ENCODE results near the gene MCTP1. TPM values are rescaled to one million over a fixed set of nuclear protein-coding genes. Genes with fewer than 3 reads are reported as not detected.

The MCTP1 gene
- total and polyA plus RNA-seq, 2 experiments from 2014 or later, result 1.3 to 5.7 TPM

DNA sequence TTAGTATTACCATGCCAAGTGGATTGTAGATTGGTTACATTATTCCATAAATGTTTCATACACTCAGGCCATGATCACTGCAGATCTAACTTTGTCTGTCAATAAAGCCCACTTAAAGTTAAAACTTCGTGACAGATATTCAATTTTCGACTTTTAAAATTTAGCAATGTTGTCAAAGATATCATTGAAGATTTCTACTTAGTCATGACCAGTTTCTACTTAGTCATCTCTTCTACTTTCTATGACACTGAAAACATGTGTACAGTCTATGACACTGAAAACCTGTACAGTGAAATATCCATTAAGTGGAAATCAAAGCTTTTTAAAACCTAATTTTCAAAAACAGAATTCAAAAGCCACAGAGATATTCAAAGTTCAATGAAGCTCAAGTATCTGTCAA, 258.2 kb downstream of the MCTP1 start:
- WGBS (ENCODE audit: low lambda C conversion rate, missing lambda C conversion rate), result 91% methylated on average over 2 of the region's 2 CpGs
- no peaks in the 10 kb centered on the region for H3K79me2 ChIP-seq
- no peak overlapping the region for H3K27ac ChIP-seq
- no peak for TF ChIP-seq EZH2 (IDR thresholded peaks at IDR 0.05; ENCODE audit: borderline replicate concordance)
- TF ChIP-seq EZH2phosphoT487 (IDR thresholded peaks at IDR 0.05; ENCODE audit: low read depth, severe bottlenecking, unreplicated experiment), result no peak
- TF ChIP-seq, protein P1, sequence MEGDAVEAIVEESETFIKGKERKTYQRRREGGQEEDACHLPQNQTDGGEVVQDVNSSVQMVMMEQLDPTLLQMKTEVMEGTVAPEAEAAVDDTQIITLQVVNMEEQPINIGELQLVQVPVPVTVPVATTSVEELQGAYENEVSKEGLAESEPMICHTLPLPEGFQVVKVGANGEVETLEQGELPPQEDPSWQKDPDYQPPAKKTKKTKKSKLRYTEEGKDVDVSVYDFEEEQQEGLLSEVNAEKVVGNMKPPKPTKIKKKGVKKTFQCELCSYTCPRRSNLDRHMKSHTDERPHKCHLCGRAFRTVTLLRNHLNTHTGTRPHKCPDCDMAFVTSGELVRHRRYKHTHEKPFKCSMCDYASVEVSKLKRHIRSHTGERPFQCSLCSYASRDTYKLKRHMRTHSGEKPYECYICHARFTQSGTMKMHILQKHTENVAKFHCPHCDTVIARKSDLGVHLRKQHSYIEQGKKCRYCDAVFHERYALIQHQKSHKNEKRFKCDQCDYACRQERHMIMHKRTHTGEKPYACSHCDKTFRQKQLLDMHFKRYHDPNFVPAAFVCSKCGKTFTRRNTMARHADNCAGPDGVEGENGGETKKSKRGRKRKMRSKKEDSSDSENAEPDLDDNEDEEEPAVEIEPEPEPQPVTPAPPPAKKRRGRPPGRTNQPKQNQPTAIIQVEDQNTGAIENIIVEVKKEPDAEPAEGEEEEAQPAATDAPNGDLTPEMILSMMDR (IDR thresholded peaks at IDR 0.05; ENCODE audit: poor library complexity), result no peak
- H2AFZ ChIP-seq, result no peak overlapping the region
- no peaks in the 10 kb centered on the region for H3K36me3 ChIP-seq (replicated peaks; ENCODE audit: insufficient read depth, low read depth)
- no peaks in the 10 kb centered on the region for H3K9me3 ChIP-seq (ENCODE audit: low read depth)
- no peak overlapping the region for H3K4me2 ChIP-seq
- no peak for DNase-seq (ENCODE audit: low spot score)
- H3K4me1 ChIP-seq (ENCODE audit: insufficient read depth), result no peaks in the 10 kb centered on the region
- no peak overlapping the region for H3K4me3 ChIP-seq
- no peaks in the 10 kb centered on the region for H3K9me2 ChIP-seq (replicated peaks; ENCODE audit: insufficient read depth)
- no peaks in the 10 kb centered on the region for H4K20me1 ChIP-seq (ENCODE audit: insufficient read depth, poor library complexity, severe bottlenecking)
- no peaks in the 10 kb centered on the region for H3K27me3 ChIP-seq

DNA sequence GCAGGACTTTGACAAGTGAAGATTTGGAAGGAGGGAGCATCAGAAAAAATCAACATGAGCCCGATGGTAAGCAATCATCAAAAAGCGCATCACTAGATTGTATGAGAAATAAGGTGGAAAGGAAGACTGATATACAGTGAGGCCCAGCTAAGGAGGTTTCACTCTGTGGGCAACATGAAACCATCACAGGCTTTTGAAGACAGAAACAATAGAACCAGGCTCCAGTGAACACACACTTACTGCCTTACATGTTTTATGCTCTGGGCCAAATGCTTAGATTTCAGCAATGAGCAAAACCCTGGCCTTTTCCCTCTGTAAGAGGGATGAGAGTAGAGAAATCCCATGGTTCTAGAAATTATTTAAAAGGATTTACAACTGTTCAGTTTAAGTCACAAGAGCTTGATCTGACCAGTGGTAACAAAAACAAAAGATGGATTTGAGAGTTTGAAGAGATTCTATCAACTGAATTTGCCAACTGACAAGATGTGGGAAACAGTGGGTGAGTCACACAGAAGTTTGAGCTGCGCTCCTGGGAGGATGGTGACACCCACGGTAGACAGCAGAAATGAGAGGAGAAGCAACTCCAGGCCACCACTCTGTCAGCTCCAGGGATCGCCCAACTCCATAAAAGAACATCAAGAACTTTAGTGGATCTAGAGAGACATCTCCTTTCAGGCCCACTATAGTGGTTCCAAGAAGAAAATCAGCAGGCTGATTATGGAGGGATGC, 261.8 kb downstream of the MCTP1 start:
- TF ChIP-seq, protein P1 (IDR thresholded peaks at IDR 0.05; ENCODE audit: poor library complexity), result no peak
- TF ChIP-seq EZH2 (IDR thresholded peaks at IDR 0.05; ENCODE audit: borderline replicate concordance) (no peak), EZH2phosphoT487 (IDR thresholded peaks at IDR 0.05; ENCODE audit: low read depth, severe bottlenecking, unreplicated experiment) (no peak)
- DNase-seq (ENCODE audit: low spot score), result no peak
- H3K27me3 ChIP-seq, result no peaks in the 10 kb centered on the region
- no peaks in the 10 kb centered on the region for H4K20me1 ChIP-seq (ENCODE audit: insufficient read depth, poor library complexity, severe bottlenecking)
- H3K36me3 ChIP-seq (replicated peaks; ENCODE audit: insufficient read depth, low read depth), result no peaks in the 10 kb centered on the region
- no peaks in the 10 kb centered on the region for H3K9me2 ChIP-seq (replicated peaks; ENCODE audit: insufficient read depth)
- no peak overlapping the region for H3K4me3 ChIP-seq
- H3K79me2 ChIP-seq, result no peaks in the 10 kb centered on the region
- H3K4me2 ChIP-seq, result no peak overlapping the region
- 89% methylated on average over 5 of the region's 5 CpGs for WGBS (ENCODE audit: low lambda C conversion rate, missing lambda C conversion rate)
- H3K9me3 ChIP-seq (ENCODE audit: low read depth), result no peaks in the 10 kb centered on the region
- no peaks in the 10 kb centered on the region for H3K4me1 ChIP-seq (ENCODE audit: insufficient read depth)
- H2AFZ ChIP-seq, result no peak overlapping the region
- H3K27ac ChIP-seq, result no peak overlapping the region

DNA sequence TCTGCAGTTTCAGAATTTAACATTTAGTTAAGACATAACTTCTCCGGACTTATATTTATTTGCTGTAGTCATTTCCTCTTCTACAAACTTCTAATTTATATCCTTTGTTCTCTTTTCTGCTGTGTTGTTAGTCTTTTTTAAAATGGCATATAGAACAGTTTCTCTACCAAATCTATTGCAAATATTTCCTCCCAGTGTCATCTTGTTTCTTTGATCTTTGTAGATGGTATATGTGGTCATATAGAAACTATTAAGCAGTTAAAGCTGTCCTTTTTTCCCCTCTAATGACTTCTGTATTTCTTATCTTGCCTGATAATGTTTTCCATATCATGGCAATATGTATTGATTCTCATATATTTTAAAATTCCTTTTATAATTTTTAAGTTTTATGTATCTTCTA, 264.5 kb downstream of the MCTP1 start:
- no peaks in the 10 kb centered on the region for H3K9me3 ChIP-seq (ENCODE audit: low read depth)
- DNase-seq (ENCODE audit: low spot score), result no peak
- 0% methylated on average over 1 of the region's 1 CpG for WGBS (ENCODE audit: low lambda C conversion rate, missing lambda C conversion rate)
- TF ChIP-seq, protein P1 (IDR thresholded peaks at IDR 0.05; ENCODE audit: poor library complexity), result no peak
- TF ChIP-seq EZH2 (IDR thresholded peaks at IDR 0.05; ENCODE audit: borderline replicate concordance), result no peak
- no peak for TF ChIP-seq EZH2phosphoT487 (IDR thresholded peaks at IDR 0.05; ENCODE audit: low read depth, severe bottlenecking, unreplicated experiment)
- H3K79me2 ChIP-seq, result no peaks in the 10 kb centered on the region
- no peaks in the 10 kb centered on the region for H3K9me2 ChIP-seq (replicated peaks; ENCODE audit: insufficient read depth)
- H2AFZ ChIP-seq, result no peak overlapping the region
- H4K20me1 ChIP-seq (ENCODE audit: insufficient read depth, poor library complexity, severe bottlenecking), result no peaks in the 10 kb centered on the region
- no peak overlapping the region for H3K27ac ChIP-seq
- H3K4me3 ChIP-seq, result no peak overlapping the region
- no peaks in the 10 kb centered on the region for H3K36me3 ChIP-seq (replicated peaks; ENCODE audit: insufficient read depth, low read depth)
- H3K27me3 ChIP-seq, result no peaks in the 10 kb centered on the region
- H3K4me1 ChIP-seq (ENCODE audit: insufficient read depth), result no peaks in the 10 kb centered on the region
- no peak overlapping the region for H3K4me2 ChIP-seq

Data from hepatocyte (in vitro differentiated cells).